Trophoblast cell (in vitro differentiated cells and primary cell): Measurements from ENCODE around the gene OCRL.
"Not testable (repeated sequence)": the region's sequence is repeated elsewhere in the genome, so short reads cannot be mapped to it uniquely, and the experiment has no call there.

ENCODE experiments used
- DNase-seq, 2 donors: peaks; one replicate each; pipeline ENCODE4 v3.0.0-alpha.2; 2016
- H2AFZ ChIP-seq: 2 replicates; pipeline ENCODE4 v1.6.1; 2013; ENCODE audit warnings: low read length, moderate library complexity, mild to moderate bottlenecking; ENCODE audit not compliant: insufficient read depth, poor library complexity
- H2AK5ac ChIP-seq: 2 replicates; pipeline ENCODE4 v1.6.1; 2013; ENCODE audit warnings: mild to moderate bottlenecking, low read length
- H2BK120ac ChIP-seq: 2 replicates; pipeline ENCODE4 v1.6.1; 2013; ENCODE audit warnings: low read length, mild to moderate bottlenecking, moderate library complexity; ENCODE audit not compliant: insufficient read depth, poor library complexity
- H2BK12ac ChIP-seq: 2 replicates; pipeline ENCODE4 v1.6.1; 2013; ENCODE audit warnings: mild to moderate bottlenecking, low read length, moderate library complexity
- H2BK5ac ChIP-seq: 2 replicates; pipeline ENCODE4 v1.6.1; 2013; ENCODE audit warnings: low read length, low read depth, moderate library complexity, mild to moderate bottlenecking; ENCODE audit not compliant: poor library complexity
- H3K14ac ChIP-seq: 2 replicates; pipeline ENCODE4 v1.6.1; 2013; ENCODE audit warnings: mild to moderate bottlenecking, low read length
- H3K18ac ChIP-seq: 2 replicates; pipeline ENCODE4 v1.6.1; 2013; ENCODE audit warnings: mild to moderate bottlenecking, low read length
- H3K23ac ChIP-seq: 2 replicates; pipeline ENCODE4 v1.6.1; 2013; ENCODE audit warnings: low read length
- H3K27ac ChIP-seq: 2 replicates; pipeline ENCODE4 v1.5.1; 2013; ENCODE audit warnings: low read depth, mild to moderate bottlenecking, inconsistent platforms, low read length, moderate library complexity
- H3K27me3 ChIP-seq: 2 replicates; pipeline ENCODE4 v1.6.1; 2013; ENCODE audit warnings: inconsistent platforms, mild to moderate bottlenecking, low read length, moderate library complexity; ENCODE audit not compliant: insufficient read depth
- H3K36me3 ChIP-seq, 2 experiments: 1 replicate in 1 of 2; 2 replicates in 1 of 2; pipeline ENCODE4 v1.6.1; 2013; ENCODE audit warnings: low read length in 2 of 2, mild to moderate bottlenecking in 2 of 2, moderate library complexity in 1 of 2; ENCODE audit not compliant: insufficient read depth in 2 of 2, control insufficient read depth in 1 of 2
- H3K4ac ChIP-seq: 2 replicates; pipeline ENCODE4 v1.6.1; 2013; ENCODE audit warnings: low read depth, mild to moderate bottlenecking, low read length, moderate library complexity
- H3K4me1 ChIP-seq, 2 experiments: 1 replicate in 1 of 2; 2 replicates in 1 of 2; pipeline ENCODE4 v1.6.1; 2013; ENCODE audit warnings: low read length in 2 of 2, mild to moderate bottlenecking in 2 of 2, moderate library complexity in 1 of 2; ENCODE audit not compliant: insufficient read depth in 2 of 2, control insufficient read depth in 1 of 2
- H3K4me2 ChIP-seq: 2 replicates; pipeline ENCODE4 v1.6.1; 2013; ENCODE audit warnings: inconsistent platforms, mild to moderate bottlenecking, low read length, moderate library complexity
- H3K4me3 ChIP-seq: 2 replicates; pipeline ENCODE4 v1.5.1; 2013; ENCODE audit warnings: mild to moderate bottlenecking, low read depth, low read length, inconsistent platforms
- H3K79me1 ChIP-seq: one replicate; pipeline ENCODE4 v1.6.1; 2013; ENCODE audit warnings: low read length
- H3K79me2 ChIP-seq: 2 replicates; pipeline ENCODE4 v1.6.1; 2013; ENCODE audit warnings: low read length, mild to moderate bottlenecking; ENCODE audit not compliant: control insufficient read depth, insufficient read depth, poor library complexity
- H3K9ac ChIP-seq: 2 replicates; pipeline ENCODE4 v1.6.1; 2013; ENCODE audit warnings: mild to moderate bottlenecking, low read length
- H3K9me3 ChIP-seq: 2 replicates; pipeline ENCODE4 v1.6.1; 2013; ENCODE audit warnings: low read depth, mild to moderate bottlenecking, control low read depth, inconsistent platforms, low read length; ENCODE audit not compliant: insufficient read depth
- H4K12ac ChIP-seq: 2 replicates; pipeline ENCODE4 v1.6.1; 2013; ENCODE audit warnings: low read depth, mild to moderate bottlenecking, low read length, moderate library complexity
- H4K8ac ChIP-seq: 2 replicates; pipeline ENCODE4 v1.6.1; 2013; ENCODE audit warnings: low read depth, mild to moderate bottlenecking, low read length, moderate library complexity
- H4K91ac ChIP-seq: one replicate; pipeline ENCODE4 v1.6.1; 2013; ENCODE audit warnings: low read depth, mild to moderate bottlenecking, low read length, moderate library complexity
- WGBS: extraction: QIAGEN DNeasy Blood & Tissue Kit; methylation state at CpG from one replicate; pipeline ENCODE4 v1.1.7; 2013; ENCODE audit warnings: missing lambda C conversion rate; ENCODE audit not compliant: insufficient read length, insufficient coverage; ENCODE audit errors: extremely low coverage; 5-methylcytosine and 5-hydroxymethylcytosine counted together

The OCRL gene

GRCh38 chrX:129549124-129549523 lies 9.1 kb downstream of the OCRL start:
- Histone ChIP-seq H3K79me2 (no peaks in the 10 kb centered on the region), H4K8ac (no peak overlapping the region), H3K4me3 (no peak overlapping the region), H3K23ac (no peak overlapping the region), H2AFZ (no peak overlapping the region), H4K91ac (no peak overlapping the region), H3K4me1 (no peaks in the 10 kb centered on the region), H3K9me3 (no peaks in the 10 kb centered on the region), H2BK120ac (no peak overlapping the region), H3K27me3 (no peaks in the 10 kb centered on the region), H3K36me3 (peaks cover 0 to 4% of the 10 kb centered on the region in 2 experiments), H2BK12ac (no peak overlapping the region), H3K4ac (no peak overlapping the region), H3K4me2 (no peak overlapping the region), H4K12ac (no peak overlapping the region), H3K27ac (no peak overlapping the region), H3K9ac (no peak overlapping the region), H2AK5ac (no peak overlapping the region), H3K18ac (no peak overlapping the region), H3K79me1 (no peaks in the 10 kb centered on the region), H3K14ac (no peak overlapping the region), H2BK5ac (no peak overlapping the region)
- DNase-seq: no peak
- no CpG with 5 or more reads among the region's 1 CpG for WGBS

DNA sequence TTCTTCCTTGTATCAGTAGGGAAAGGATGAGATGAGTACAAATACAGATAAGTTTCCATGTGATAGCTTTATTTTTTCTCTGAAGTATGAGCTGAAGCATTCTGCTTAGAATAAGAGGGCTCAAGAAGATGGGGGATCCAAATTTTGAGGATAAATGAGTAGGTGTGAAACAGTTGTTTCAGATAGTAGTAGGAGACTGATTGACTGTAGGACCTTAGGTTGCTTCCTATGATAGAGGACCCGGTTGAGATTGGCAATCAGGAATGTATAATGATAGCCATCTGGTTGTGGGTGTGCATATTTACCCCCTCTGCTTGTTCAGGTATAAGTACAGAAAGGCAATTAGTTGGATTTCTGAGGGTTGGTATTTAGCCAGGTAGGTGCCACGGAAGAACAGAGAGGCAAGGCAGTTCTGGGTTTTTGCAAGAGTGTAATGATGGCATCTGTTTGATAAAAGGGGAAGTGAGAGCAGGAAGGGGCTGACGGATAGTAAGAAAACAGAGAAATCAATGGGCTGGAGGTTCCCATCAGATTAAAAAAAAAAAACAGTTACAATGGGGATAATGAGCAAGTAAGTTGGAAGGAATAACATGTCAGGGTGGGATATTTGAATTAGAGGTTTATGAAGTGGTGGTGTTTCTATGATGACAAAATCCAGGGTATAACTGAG lies 13.7 kb downstream of the OCRL start:
- H3K36me3 ChIP-seq: peaks cover 0 to 3% of the 10 kb centered on the region in 2 experiments

GRCh38 chrX:129554816-129555215 lies 14.8 kb downstream of the OCRL start:
- not testable (repeated sequence) for H3K4me2 ChIP-seq, H3K23ac ChIP-seq, H4K8ac ChIP-seq, H3K9me3 ChIP-seq, H2BK12ac ChIP-seq, H3K79me1 ChIP-seq, H2BK120ac ChIP-seq, H3K14ac ChIP-seq, H2AFZ ChIP-seq, H2AK5ac ChIP-seq, H3K4me1 ChIP-seq, H3K9ac ChIP-seq, H3K18ac ChIP-seq, H3K27ac ChIP-seq, H3K4me3 ChIP-seq, H4K12ac ChIP-seq, H3K27me3 ChIP-seq, H4K91ac ChIP-seq, H3K4ac ChIP-seq, H3K36me3 ChIP-seq, H3K79me2 ChIP-seq, H2BK5ac ChIP-seq, DNase-seq
- no CpG with 5 or more reads among the region's 8 CpGs for WGBS

More for the DNA sequence above, 13.7 kb downstream of the OCRL start:
- H3K4me1 ChIP-seq: peaks cover 0 to 2% of the 10 kb centered on the region in 2 experiments
- H3K4me2 ChIP-seq: no peak overlapping the region
- H3K9me3 ChIP-seq: no peaks in the 10 kb centered on the region
- H4K8ac ChIP-seq: no peak overlapping the region
- no CpG with 5 or more reads among the region's 3 CpGs for whole genome bisulfite sequencing
- no peak overlapping the region for H3K18ac ChIP-seq
- no peak overlapping the region for H2BK12ac ChIP-seq
- no peak overlapping the region for H3K9ac ChIP-seq
- H2BK120ac ChIP-seq: no peak overlapping the region
- H3K14ac ChIP-seq: no peak overlapping the region
- H3K79me1 ChIP-seq: no peaks in the 10 kb centered on the region
- no peaks in the 10 kb centered on the region for H3K27me3 ChIP-seq
- no peak overlapping the region for H4K91ac ChIP-seq
- H3K79me2 ChIP-seq: no peaks in the 10 kb centered on the region
- H3K23ac ChIP-seq: no peak overlapping the region
- H2BK5ac ChIP-seq: no peak overlapping the region
- DNase-seq: no peak
- H2AFZ ChIP-seq: no peak overlapping the region
- no peak overlapping the region for H3K4ac ChIP-seq
- H3K27ac ChIP-seq: no peak overlapping the region
- H2AK5ac ChIP-seq: no peak overlapping the region
- H4K12ac ChIP-seq: no peak overlapping the region
- no peak overlapping the region for H3K4me3 ChIP-seq

DNA sequence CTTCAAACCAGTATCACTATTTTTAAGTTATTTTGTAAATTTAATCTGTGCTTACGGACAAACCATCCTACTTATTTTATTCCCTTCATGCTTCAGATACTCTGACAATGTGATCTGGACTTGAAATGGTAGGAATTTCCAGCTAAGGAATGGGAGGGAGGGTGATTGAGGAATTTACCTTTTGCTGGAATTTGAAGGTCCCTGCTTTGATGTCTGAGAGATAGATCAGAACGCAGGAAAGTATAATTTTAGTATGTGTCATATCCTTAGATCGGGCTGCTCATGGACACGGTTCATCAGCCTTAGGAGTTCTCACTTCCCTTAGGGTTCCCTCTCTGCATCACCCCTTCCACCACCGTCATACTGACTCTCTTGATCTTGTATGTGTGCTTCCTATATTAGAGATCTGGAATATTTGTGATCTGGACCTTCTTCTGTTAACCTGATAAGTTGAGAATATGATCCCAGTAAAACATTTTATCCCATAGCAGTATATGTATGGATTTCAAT lies 16.8 kb downstream of the OCRL start:
- H3K27me3 ChIP-seq: no peaks in the 10 kb centered on the region
- no peak overlapping the region for H4K8ac ChIP-seq
- H3K79me2 ChIP-seq: no peaks in the 10 kb centered on the region
- H3K9ac ChIP-seq: no peak overlapping the region
- DNase-seq: peak in 1 of 2 donors; percentile 64
- H4K12ac ChIP-seq: no peak overlapping the region
- no peak overlapping the region for H2AK5ac ChIP-seq
- H3K4ac ChIP-seq: no peak overlapping the region
- H2BK120ac ChIP-seq: no peak overlapping the region
- no peaks in the 10 kb centered on the region for H3K9me3 ChIP-seq
- H4K91ac ChIP-seq: no peak overlapping the region
- no peak overlapping the region for H3K4me3 ChIP-seq
- no CpG with 5 or more reads among the region's 5 CpGs for WGBS
- H2BK12ac ChIP-seq: no peak overlapping the region
- H3K27ac ChIP-seq: no peak overlapping the region
- H3K79me1 ChIP-seq: no peaks in the 10 kb centered on the region
- H3K36me3 ChIP-seq: peaks cover 3 to 6% of the 10 kb centered on the region in 2 experiments
- no peak overlapping the region for H3K18ac ChIP-seq
- H2AFZ ChIP-seq: no peak overlapping the region
- H3K23ac ChIP-seq: no peak overlapping the region
- H3K4me2 ChIP-seq: no peak overlapping the region
- H2BK5ac ChIP-seq: no peak overlapping the region
- no peak overlapping the region for H3K14ac ChIP-seq
- H3K4me1 ChIP-seq: peaks cover 0 to 2% of the 10 kb centered on the region in 2 experiments
